Upper lobe of left lung (tissue), 4 donors: ENCODE measurements around the gene MPP4.

Experiments used
- EP300 ChIP-seq, 4 donors: sonication (generic); formaldehyde crosslinking; IDR thresholded peaks; one replicate each; pipeline ENCODE4 v1.5.1; 2017; ENCODE audit warnings: antibody characterized with exemption in 4 of 4, control low read depth in 2 of 4
- POLR2A ChIP-seq, 4 donors: fragments of 450-650 bp; IDR thresholded peaks; one replicate each; pipeline ENCODE4 v1.5.1; 2016 to 2017; ENCODE audit warnings: antibody characterized with exemption in 4 of 4, mild to moderate bottlenecking in 2 of 4
- TF ChIP-seq, protein P1 (sequence below), 6 experiments: fragments of 450-650 bp in 4 of 6; fragments of 200-600 bp in 2 of 6; sonication (generic) in 2 of 6; IDR thresholded peaks; one replicate each; pipeline ENCODE4 v1.5.1; 2016 to 2019; ENCODE audit warnings: antibody characterized with exemption in 6 of 6

DNA sequence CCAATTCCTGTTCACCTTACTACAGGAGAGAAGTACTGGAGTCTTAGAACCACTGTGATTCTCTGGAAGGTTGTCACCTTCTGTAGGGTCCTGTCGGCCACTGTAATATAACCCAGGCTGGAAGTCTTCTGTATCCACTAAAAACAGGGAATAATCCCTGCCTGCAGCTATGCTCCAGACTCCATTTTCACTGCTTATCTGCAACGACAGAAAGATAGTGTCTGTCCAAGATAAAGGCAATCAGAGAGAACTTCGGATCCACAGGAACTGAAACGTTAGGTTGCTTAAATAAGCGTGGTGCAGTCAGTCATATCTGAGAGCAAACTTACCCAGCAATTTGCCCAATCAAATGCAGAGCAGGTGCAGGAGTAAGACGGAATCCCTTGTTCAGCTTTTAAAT, 48.1 kb upstream of the MPP4 start:
- TF ChIP-seq, protein P1, sequence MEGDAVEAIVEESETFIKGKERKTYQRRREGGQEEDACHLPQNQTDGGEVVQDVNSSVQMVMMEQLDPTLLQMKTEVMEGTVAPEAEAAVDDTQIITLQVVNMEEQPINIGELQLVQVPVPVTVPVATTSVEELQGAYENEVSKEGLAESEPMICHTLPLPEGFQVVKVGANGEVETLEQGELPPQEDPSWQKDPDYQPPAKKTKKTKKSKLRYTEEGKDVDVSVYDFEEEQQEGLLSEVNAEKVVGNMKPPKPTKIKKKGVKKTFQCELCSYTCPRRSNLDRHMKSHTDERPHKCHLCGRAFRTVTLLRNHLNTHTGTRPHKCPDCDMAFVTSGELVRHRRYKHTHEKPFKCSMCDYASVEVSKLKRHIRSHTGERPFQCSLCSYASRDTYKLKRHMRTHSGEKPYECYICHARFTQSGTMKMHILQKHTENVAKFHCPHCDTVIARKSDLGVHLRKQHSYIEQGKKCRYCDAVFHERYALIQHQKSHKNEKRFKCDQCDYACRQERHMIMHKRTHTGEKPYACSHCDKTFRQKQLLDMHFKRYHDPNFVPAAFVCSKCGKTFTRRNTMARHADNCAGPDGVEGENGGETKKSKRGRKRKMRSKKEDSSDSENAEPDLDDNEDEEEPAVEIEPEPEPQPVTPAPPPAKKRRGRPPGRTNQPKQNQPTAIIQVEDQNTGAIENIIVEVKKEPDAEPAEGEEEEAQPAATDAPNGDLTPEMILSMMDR (IDR thresholded peaks at IDR 0.05): no peak
- TF ChIP-seq EP300 (IDR thresholded peaks at IDR 0.05) (no peak), POLR2A (IDR thresholded peaks at IDR 0.05) (no peak)
